Skeletal muscle satellite cell (primary cell): ENCODE results near the gene YTHDF1.
A peak's percentile ranks its signal among the peaks of the same experiment; 100 is the strongest.

Experiments
- H3K27me3 ChIP-seq: 2 replicates; pipeline ENCODE4 v1.7.0; 2013; ENCODE audit warnings: low read length; ENCODE audit not compliant: control insufficient read depth, insufficient read depth
- H3K36me3 ChIP-seq: 2 replicates; pipeline ENCODE4 v1.7.0; 2013; ENCODE audit warnings: mild to moderate bottlenecking, control low read depth, low read length; ENCODE audit not compliant: insufficient read depth
- H3K4me1 ChIP-seq: 2 replicates; pipeline ENCODE4 v1.7.0; 2013; ENCODE audit warnings: low read length; ENCODE audit not compliant: control insufficient read depth, insufficient read depth
- H3K4me2 ChIP-seq: 2 replicates; pipeline ENCODE4 v1.7.0; 2013; ENCODE audit warnings: mild to moderate bottlenecking, low read length
- H3K4me3 ChIP-seq: 2 replicates; pipeline ENCODE4 v1.7.0; 2013; ENCODE audit warnings: low read length
- H3K9ac ChIP-seq: 2 replicates; pipeline ENCODE4 v1.7.0; 2013; ENCODE audit warnings: mild to moderate bottlenecking, low read depth, low read length, moderate library complexity
- H3K9me3 ChIP-seq: replicated peaks from 2 replicates; pipeline ENCODE4 v1.7.0; 2013; ENCODE audit warnings: mild to moderate bottlenecking, control low read depth, low read length

YTHDF1 gene

GRCh38 chr20:63186528-63187316 lies 29.2 kb downstream of the YTHDF1 start:
- H3K4me1 ChIP-seq, result no peaks in the 10 kb centered on the region
- no peak overlapping the region for H3K4me2 ChIP-seq
- H3K36me3 ChIP-seq, result no peaks in the 10 kb centered on the region
- peaks cover 17% of the 10 kb centered on the region for H3K27me3 ChIP-seq
- no peak overlapping the region for H3K9ac ChIP-seq
- no peaks in the 10 kb centered on the region for H3K9me3 ChIP-seq
- no peak overlapping the region for H3K4me3 ChIP-seq

DNA sequence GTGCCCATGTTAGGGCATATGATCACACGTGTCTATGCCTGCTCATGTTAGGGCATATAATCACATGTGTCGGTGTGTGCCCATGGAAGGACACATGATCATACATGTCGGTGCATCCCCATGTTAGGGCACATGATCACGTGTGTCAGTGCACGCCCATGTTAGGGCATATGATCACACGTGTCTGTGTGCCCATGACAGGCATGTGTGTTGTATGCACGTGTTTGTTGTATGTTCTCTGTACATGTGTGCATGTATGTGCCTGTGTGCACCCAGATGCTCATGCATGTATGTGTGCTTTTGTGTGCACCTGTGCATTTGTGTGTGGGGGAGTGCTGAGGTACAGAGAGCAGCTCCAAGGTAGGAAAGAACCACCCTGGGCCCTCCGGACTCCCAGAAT lies 29.8 kb downstream of the YTHDF1 start:
- Histone ChIP-seq H3K36me3 (no peaks in the 10 kb centered on the region), H3K9me3 (no peaks in the 10 kb centered on the region), H3K27me3 (peaks cover 24% of the 10 kb centered on the region), H3K4me2 (no peak overlapping the region), H3K4me3 (no peak overlapping the region), H3K9ac (no peak overlapping the region), H3K4me1 (no peaks in the 10 kb centered on the region)

DNA sequence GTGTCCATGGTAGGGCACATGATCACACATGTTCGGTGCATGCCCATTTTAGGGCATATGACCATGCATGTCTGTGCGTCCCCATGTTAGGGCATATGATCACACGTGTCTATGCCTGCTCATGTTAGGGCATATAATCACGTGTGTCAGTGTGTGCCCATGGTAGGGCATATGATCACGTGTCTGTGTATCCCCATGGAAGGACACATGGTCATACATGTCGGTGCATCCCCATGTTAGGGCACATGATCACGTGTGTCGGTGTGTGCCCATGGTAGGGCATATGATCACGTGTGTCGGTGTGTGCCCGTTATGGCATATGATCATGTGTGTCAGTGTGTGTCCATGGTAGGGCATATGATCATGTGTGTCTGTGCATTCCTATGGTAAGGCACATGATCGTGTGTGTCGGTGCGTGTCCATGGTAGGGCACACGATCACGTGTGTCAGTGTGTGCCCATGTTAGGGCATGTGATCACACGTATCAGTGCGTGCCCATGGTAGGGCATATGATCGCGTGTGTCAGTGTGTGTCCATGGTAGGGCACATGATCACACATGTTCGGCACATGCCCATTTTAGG lies 30.6 kb downstream of the YTHDF1 start:
- Histone ChIP-seq H3K4me2 (no peak overlapping the region), H3K4me1 (no peaks in the 10 kb centered on the region), H3K36me3 (no peaks in the 10 kb centered on the region), H3K9me3 (no peaks in the 10 kb centered on the region), H3K4me3 (no peak overlapping the region), H3K27me3 (peaks cover 31% of the 10 kb centered on the region), H3K9ac (no peak overlapping the region)

DNA sequence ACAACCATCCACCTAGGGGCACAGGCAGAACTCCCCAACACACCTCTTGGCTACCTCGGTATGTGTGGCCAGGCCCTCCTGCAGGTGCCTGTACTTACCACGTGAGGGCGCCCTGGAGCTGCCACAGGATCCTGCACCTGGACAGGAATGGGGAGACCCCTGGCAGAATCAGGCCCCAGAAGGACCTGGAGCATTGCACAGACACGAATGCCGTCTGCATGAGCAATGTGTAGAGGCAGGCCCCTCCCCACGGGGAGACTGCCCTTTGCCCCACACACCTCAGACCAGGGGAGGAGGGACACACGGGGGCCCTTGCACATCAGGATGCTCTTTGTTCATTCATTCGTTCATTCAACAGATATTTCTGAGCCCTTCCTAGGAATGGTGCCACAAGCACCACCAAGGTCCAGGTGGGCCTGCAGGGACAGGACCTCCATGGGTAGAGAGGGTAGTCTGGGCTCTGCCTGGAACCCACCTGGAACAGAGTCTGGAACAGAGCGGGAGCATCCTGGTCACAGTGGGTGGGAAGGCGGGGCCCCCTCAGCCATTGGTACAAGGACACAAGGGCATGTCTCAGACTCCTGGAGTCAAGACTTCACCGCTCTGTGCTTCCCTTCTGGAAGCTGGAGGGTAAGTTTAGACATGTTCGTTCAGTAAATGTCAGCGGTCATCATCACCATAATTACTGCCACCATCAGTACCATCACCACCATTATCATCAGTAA lies 32.3 kb downstream of the YTHDF1 start:
- H3K27me3 ChIP-seq, result peaks cover 45% of the 10 kb centered on the region
- no peaks in the 10 kb centered on the region for H3K36me3 ChIP-seq
- peaks cover 3% of the 10 kb centered on the region for H3K4me1 ChIP-seq
- H3K4me3 ChIP-seq, result no peak overlapping the region
- H3K9me3 ChIP-seq, result no peaks in the 10 kb centered on the region
- no peak overlapping the region for H3K4me2 ChIP-seq
- H3K9ac ChIP-seq, result no peak overlapping the region

GRCh38 chr20:63182946-63183415 lies 33.0 kb downstream of the YTHDF1 start:
- Histone ChIP-seq H3K36me3 (no peaks in the 10 kb centered on the region), H3K4me3 (no peak overlapping the region), H3K27me3 (peaks cover 45% of the 10 kb centered on the region), H3K9me3 (no peaks in the 10 kb centered on the region), H3K4me2 (no peak overlapping the region), H3K4me1 (peaks cover 3% of the 10 kb centered on the region), H3K9ac (no peak overlapping the region)

DNA sequence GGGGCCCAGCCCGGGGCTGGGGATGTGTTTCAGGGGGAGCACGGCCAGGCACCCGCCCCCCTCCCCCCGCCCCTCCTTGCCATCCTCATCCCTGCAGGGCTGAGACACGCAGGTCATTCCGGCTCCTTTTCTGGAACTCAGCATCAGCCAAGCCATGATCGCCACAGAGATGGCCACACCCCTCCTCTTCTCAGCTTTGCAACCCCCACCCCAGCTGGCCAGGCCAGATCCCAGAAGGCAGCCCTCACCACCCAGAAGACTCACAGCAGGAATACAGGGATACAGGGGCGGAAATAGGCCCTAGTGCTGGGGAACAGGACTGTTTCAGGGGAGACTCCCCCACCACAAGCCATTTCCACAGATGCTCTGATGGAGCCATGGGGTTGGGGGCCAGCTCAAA lies 33.5 kb downstream of the YTHDF1 start:
- Histone ChIP-seq H3K27me3 (peaks cover 48% of the 10 kb centered on the region), H3K4me2 (no peak overlapping the region), H3K4me3 (no peak overlapping the region), H3K4me1 (peaks cover 3% of the 10 kb centered on the region), H3K36me3 (no peaks in the 10 kb centered on the region), H3K9me3 (no peaks in the 10 kb centered on the region), H3K9ac (no peak overlapping the region)

DNA sequence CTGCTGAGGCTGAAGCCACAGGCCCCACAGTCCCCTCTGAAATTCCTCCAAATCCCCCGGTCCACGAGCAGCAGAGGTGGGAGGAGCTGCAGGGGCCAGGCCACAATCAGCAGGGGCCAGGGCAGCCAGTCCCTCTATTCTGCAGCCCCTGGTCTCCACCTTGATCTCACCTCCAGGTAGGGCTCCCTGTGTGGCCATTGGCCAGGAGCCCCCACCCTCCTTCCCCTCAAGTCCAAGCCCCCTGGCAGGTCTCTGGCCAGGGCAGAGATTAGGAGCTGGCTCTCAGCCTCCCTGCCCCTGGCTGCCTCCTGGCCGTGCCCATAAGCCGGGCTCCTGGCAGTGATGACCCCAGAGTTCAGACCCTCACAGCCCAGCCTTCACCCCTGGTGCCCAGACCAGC lies 34.7 kb downstream of the YTHDF1 start:
- Histone ChIP-seq H3K4me2 (no peak overlapping the region), H3K4me1 (peaks cover 3% of the 10 kb centered on the region), H3K36me3 (no peaks in the 10 kb centered on the region), H3K9me3 (no peaks in the 10 kb centered on the region), H3K4me3 (no peak overlapping the region), H3K9ac (no peak overlapping the region), H3K27me3 (peaks cover 59% of the 10 kb centered on the region)

- no peak overlapping the region for H3K9ac ChIP-seq
- H3K36me3 ChIP-seq, result no peaks in the 10 kb centered on the region
- H3K4me1 ChIP-seq, result peaks cover 3% of the 10 kb centered on the region
- H3K27me3 ChIP-seq, result peaks cover 64% of the 10 kb centered on the region
- no peaks in the 10 kb centered on the region for H3K9me3 ChIP-seq
- no peak overlapping the region for H3K4me2 ChIP-seq
- no peak overlapping the region for H3K4me3 ChIP-seq
Observed at GRCh38 chr20:63180569-63181185, 35.3 kb downstream of the YTHDF1 start.

- no peak overlapping the region for H3K4me3 ChIP-seq
- no peaks in the 10 kb centered on the region for H3K36me3 ChIP-seq
- peaks cover 69% of the 10 kb centered on the region for H3K27me3 ChIP-seq
Observed at GRCh38 chr20:63179687-63180568, 36.0 kb downstream of the YTHDF1 start.

DNA sequence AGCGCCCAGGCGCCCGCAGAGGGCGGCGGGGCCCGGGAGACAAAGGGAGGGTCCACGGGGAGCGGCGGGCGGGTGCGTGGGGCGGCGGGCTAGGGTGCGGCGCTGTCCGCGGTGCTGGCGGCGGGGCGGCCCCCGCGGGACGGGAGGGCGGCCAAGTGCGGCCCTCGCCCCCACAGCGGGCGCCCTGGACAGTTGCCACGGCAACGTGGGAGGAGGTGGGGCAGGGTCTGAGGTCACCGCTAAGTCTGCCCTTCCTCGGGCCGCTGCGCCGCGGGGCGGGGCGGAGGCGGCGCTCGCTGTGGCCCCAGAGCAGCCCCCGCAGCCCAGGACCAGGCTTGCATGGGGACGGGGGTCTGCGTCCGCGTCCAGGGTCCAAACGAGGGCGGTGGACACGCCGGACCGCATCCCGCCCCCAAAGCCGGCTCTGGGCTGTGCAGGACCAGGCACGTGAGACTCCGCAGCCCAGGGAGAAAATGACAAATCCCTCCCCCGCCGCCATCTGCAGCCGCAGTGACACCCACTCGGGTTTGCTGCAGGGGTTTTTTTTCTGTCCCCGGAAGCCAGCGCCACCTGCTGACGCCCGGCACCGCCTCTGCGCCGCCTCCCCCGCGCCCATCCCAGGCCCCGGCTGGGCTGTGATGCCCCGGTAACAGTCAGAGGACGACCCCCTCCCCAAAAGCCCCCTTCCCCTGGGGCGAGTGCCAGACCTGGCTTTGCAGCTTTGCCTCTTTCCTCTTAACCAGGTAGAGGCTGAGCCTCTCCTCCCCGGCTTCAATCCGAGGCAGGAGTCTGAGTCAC lies 36.8 kb downstream of the YTHDF1 start:
- Histone ChIP-seq H3K9me3 (no peaks in the 10 kb centered on the region), H3K4me1 (peaks cover 3% of the 10 kb centered on the region), H3K36me3 (no peaks in the 10 kb centered on the region), H3K4me2 (peak overlapping the region; percentile 56), H3K27me3 (peaks cover 77% of the 10 kb centered on the region), H3K9ac (no peak overlapping the region), H3K4me3 (no peak overlapping the region)

More at GRCh38 chr20:63179687-63180568, 36.0 kb downstream of the YTHDF1 start:
- H3K4me2 ChIP-seq, result no peak overlapping the region
- H3K9ac ChIP-seq, result no peak overlapping the region
- H3K4me1 ChIP-seq, result peaks cover 3% of the 10 kb centered on the region
- no peaks in the 10 kb centered on the region for H3K9me3 ChIP-seq
